CD14-positive monocyte (primary cell): ENCODE results near the gene ROBO1. TPM values are rescaled to one million over a fixed set of nuclear protein-coding genes. Genes with fewer than 3 reads are reported as not detected.

Experiments
- DNase-seq, 3 donors: peaks; one replicate each; pipeline ENCODE4 v3.0.0-alpha.2; 2011 to 2022
- H2AFZ ChIP-seq: 2 replicates; pipeline ENCODE4 v1.6.0; 2012; ENCODE audit warnings: mild to moderate bottlenecking, low read depth, low read length, inconsistent platforms; ENCODE audit not compliant: insufficient read depth, poor library complexity, severe bottlenecking
- H3K27ac ChIP-seq, 2 donors: 1 replicate in 1 of 2; 2 replicates in 1 of 2; pipeline ENCODE4 v1.5.1; 2012 to 2013; ENCODE audit warnings: low read length in 2 of 2, control low read depth in 1 of 2, inconsistent platforms in 1 of 2, low read depth in 1 of 2, mild to moderate bottlenecking in 1 of 2
- H3K27me3 ChIP-seq, 2 donors: one replicate each; pipeline versions ENCODE4 v1.6.0 to v1.6.1; 2011 to 2013; ENCODE audit warnings: low read length in 2 of 2; ENCODE audit not compliant: control insufficient read depth in 2 of 2, insufficient read depth in 2 of 2
- H3K36me3 ChIP-seq, 2 donors: replicated peaks in 1 of 2; 1 replicate in 1 of 2; 2 replicates in 1 of 2; pipeline versions ENCODE4 v1.5.1 to v1.6.1; 2012 to 2013; ENCODE audit warnings: low read length in 2 of 2, control low read depth in 1 of 2, inconsistent platforms in 1 of 2, mild to moderate bottlenecking in 1 of 2; ENCODE audit not compliant: insufficient read depth in 2 of 2, control insufficient read depth in 1 of 2
- H3K4me1 ChIP-seq, 2 donors: 1 replicate in 1 of 2; 2 replicates in 1 of 2; pipeline versions ENCODE4 v1.5.1 to v1.6.1; 2012 to 2013; ENCODE audit warnings: low read length in 2 of 2, control low read depth in 1 of 2, inconsistent platforms in 1 of 2, mild to moderate bottlenecking in 1 of 2, moderate library complexity in 1 of 2; ENCODE audit not compliant: insufficient read depth in 2 of 2, control insufficient read depth in 1 of 2
- H3K4me2 ChIP-seq: replicated peaks from 2 replicates; pipeline ENCODE3; 2012; ENCODE audit warnings: low read length, moderate library complexity, mild to moderate bottlenecking; ENCODE audit not compliant: poor library complexity, severe bottlenecking; ENCODE audit errors: extremely low read depth
- H3K4me3 ChIP-seq, 3 experiments: fragments of 200-600 bp in 1 of 3; sonication (generic) in 1 of 3; replicated peaks in 1 of 3; 1 replicate in 2 of 3; 2 replicates in 1 of 3; pipeline ENCODE4 v1.5.1; 2011 to 2013; ENCODE audit warnings: low read length in 3 of 3, mild to moderate bottlenecking in 3 of 3, control low read depth in 2 of 3, low read depth in 2 of 3, inconsistent platforms in 1 of 3, moderate library complexity in 1 of 3
- H3K79me2 ChIP-seq: 2 replicates; pipeline ENCODE4 v1.6.0; 2012; ENCODE audit warnings: mild to moderate bottlenecking, control low read depth, inconsistent platforms, low read length, moderate library complexity; ENCODE audit not compliant: insufficient read depth
- H3K9ac ChIP-seq: 2 replicates; pipeline ENCODE4 v1.6.0; 2017; ENCODE audit warnings: low read length, mild to moderate bottlenecking; ENCODE audit not compliant: insufficient read depth, poor library complexity, severe bottlenecking
- H3K9me3 ChIP-seq, 2 donors: replicated peaks in 1 of 2; 1 replicate in 1 of 2; 2 replicates in 1 of 2; pipeline versions ENCODE4 v1.5.1 to v1.6.1; 2012 to 2013; ENCODE audit warnings: low read length in 2 of 2, control low read depth in 1 of 2; ENCODE audit not compliant: control insufficient read depth in 1 of 2, insufficient read depth in 1 of 2
- H4K20me1 ChIP-seq: 2 replicates; pipeline ENCODE4 v1.6.0; 2012; ENCODE audit warnings: mild to moderate bottlenecking, low read length, control low read depth, moderate library complexity; ENCODE audit not compliant: insufficient read depth
- H3K27ac Mint-ChIP-seq, 7 donors: one replicate each; pipeline ENCODE4 v1.8.0; 2020; ENCODE audit warnings: mild to moderate bottlenecking in 7 of 7, mixed read lengths in 7 of 7, moderate library complexity in 6 of 7, inconsistent platforms in 2 of 7
- H3K27me3 Mint-ChIP-seq, 3 donors: one replicate each; pipeline ENCODE4 v1.8.0; 2021 to 2022; ENCODE audit warnings: low read depth in 3 of 3, mild to moderate bottlenecking in 3 of 3, mixed read lengths in 3 of 3, moderate library complexity in 3 of 3, inconsistent platforms in 1 of 3
- H3K36me3 Mint-ChIP-seq, 2 donors: one replicate each; pipeline ENCODE4 v1.8.0; 2020; ENCODE audit warnings: mixed read lengths in 2 of 2, inconsistent platforms in 1 of 2, mild to moderate bottlenecking in 1 of 2
- H3K4me1 Mint-ChIP-seq: one replicate; pipeline ENCODE4 v1.8.0; 2020; ENCODE audit warnings: mild to moderate bottlenecking, mixed read lengths
- H3K4me3 Mint-ChIP-seq, 2 donors: one replicate each; pipeline ENCODE4 v1.8.0; 2020; ENCODE audit warnings: mild to moderate bottlenecking in 2 of 2, mixed read lengths in 2 of 2, moderate library complexity in 1 of 2
- H3K9me3 Mint-ChIP-seq, 7 donors: one replicate each; pipeline ENCODE4 v1.8.0; 2020 to 2022; ENCODE audit warnings: mixed read lengths in 7 of 7, mild to moderate bottlenecking in 6 of 7, moderate library complexity in 6 of 7, inconsistent platforms in 2 of 7
- whole genome bisulfite sequencing: methylation state at CpG from one replicate; pipeline ENCODE4 v1.1.5; 2013; ENCODE audit warnings: missing lambda C conversion rate; ENCODE audit not compliant: insufficient coverage; 5-methylcytosine and 5-hydroxymethylcytosine counted together
- intact Hi-C, 2 donors: fragments of 100-400 bp; cut with micrococcal nuclease; formaldehyde crosslinking; loops; one replicate each; pipeline versions ENCODE4 v1.15.0 to v1.15.1; 2023
- polyA plus RNA-seq, 3 donors: library from polyadenylated mRNA; depleted of rRNA in 1 of 3; unstranded in 2 of 3; stranded (reverse) in 1 of 3; fragments of 300-500 nt in 2 of 3; fragments of >200 nt in 1 of 3; fragmentation: Illumina TruSeq in 2 of 3; gene quantifications; 1 replicate in 2 of 3; 2 replicates in 1 of 3; pipeline ENCODE4 v1.2.3, GENCODE V29; 2012 to 2021
- TF ChIP-seq, protein P1 (sequence below): fragments of 200-600 bp; IDR thresholded peaks from one replicate; pipeline ENCODE4 v1.8.0; 2022; ENCODE audit warnings: antibody characterized with exemption, mild to moderate bottlenecking

Gene ROBO1
- polyA plus RNA-seq, 3 donors, result 0.09 to 0.10 TPM; not detected in 1

DNA sequence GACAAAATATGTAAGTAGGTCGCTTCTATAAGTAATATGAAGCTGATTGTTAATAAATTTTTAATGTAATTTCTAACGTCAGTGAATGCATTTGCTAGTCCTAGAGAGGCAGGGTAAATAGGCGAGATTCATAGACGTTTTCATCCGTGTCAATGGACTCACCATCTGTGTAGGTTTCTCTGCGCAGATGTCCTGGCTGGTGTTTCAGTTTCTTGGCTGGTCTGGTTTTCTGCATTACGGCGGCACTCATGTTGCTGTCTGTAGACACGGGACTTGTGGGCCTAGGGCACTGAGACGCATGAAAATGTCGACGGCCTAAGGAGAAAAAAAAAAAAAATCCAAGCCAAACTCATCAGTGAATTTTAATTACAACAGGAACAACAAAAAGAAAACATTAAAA lies 1153.3 kb downstream of the ROBO1 start:
- H3K27ac Mint-ChIP-seq, result no peak overlapping the region
- no peaks in the 10 kb centered on the region for H4K20me1 ChIP-seq
- no peaks in the 10 kb centered on the region for H3K4me1 Mint-ChIP-seq
- TF ChIP-seq, protein P1, sequence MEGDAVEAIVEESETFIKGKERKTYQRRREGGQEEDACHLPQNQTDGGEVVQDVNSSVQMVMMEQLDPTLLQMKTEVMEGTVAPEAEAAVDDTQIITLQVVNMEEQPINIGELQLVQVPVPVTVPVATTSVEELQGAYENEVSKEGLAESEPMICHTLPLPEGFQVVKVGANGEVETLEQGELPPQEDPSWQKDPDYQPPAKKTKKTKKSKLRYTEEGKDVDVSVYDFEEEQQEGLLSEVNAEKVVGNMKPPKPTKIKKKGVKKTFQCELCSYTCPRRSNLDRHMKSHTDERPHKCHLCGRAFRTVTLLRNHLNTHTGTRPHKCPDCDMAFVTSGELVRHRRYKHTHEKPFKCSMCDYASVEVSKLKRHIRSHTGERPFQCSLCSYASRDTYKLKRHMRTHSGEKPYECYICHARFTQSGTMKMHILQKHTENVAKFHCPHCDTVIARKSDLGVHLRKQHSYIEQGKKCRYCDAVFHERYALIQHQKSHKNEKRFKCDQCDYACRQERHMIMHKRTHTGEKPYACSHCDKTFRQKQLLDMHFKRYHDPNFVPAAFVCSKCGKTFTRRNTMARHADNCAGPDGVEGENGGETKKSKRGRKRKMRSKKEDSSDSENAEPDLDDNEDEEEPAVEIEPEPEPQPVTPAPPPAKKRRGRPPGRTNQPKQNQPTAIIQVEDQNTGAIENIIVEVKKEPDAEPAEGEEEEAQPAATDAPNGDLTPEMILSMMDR, result no peak
- no peaks in the 10 kb centered on the region for H3K27me3 ChIP-seq
- no peak overlapping the region for H3K4me3 Mint-ChIP-seq
- intact Hi-C loops, result no loop called here
- no peaks in the 10 kb centered on the region for H3K4me1 ChIP-seq
- 92% methylated on average over 6 of the region's 12 CpGs for WGBS
- peaks cover 0 to 2% (median 0%) of the 10 kb centered on the region in 3 donors for H3K27me3 Mint-ChIP-seq
- no peaks in the 10 kb centered on the region for H3K36me3 Mint-ChIP-seq
- H3K9me3 ChIP-seq, result peaks cover 0 to 4% of the 10 kb centered on the region in 2 donors
- no peak overlapping the region for H3K27ac ChIP-seq
- no peak overlapping the region for H3K9ac ChIP-seq
- H3K4me2 ChIP-seq, result no peak overlapping the region
- H3K79me2 ChIP-seq, result no peaks in the 10 kb centered on the region
- no peaks in the 10 kb centered on the region for H3K36me3 ChIP-seq
- no peak overlapping the region for H2AFZ ChIP-seq
- no peak overlapping the region for H3K4me3 ChIP-seq
- no peak for DNase-seq
- peaks cover 0 to 6% (median 2%) of the 10 kb centered on the region in 7 donors for H3K9me3 Mint-ChIP-seq

DNA sequence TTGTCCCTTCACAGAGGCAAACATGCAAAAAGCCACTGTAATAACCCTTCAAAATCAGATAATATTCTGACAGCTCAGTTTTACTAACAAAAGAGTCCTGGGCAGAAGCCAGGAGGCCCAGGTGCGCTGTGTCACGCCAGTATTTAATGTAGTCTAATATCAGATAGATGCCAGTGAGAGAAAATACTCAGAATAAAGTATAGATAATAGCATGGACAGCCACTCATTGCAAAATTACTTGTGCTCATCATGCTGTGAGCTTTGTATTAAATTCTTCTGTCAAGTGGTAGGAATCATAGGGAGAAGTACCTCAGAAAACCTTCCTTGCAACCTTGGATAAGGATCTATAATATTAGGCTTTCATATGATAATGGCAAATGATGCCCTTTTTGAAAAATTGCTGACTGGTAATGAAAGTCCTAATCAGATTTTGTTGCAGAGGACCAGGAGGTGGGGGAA lies 1154.3 kb downstream of the ROBO1 start:
- no peak for DNase-seq
- intact Hi-C loops, result no loop called here
- Histone ChIP-seq H3K9me3 (peaks cover 0 to 4% of the 10 kb centered on the region in 2 donors), H3K27ac (no peak overlapping the region), H3K4me1 (no peaks in the 10 kb centered on the region), H3K9ac (no peak overlapping the region), H4K20me1 (no peaks in the 10 kb centered on the region), H3K4me3 (no peak overlapping the region), H3K36me3 (no peaks in the 10 kb centered on the region), H3K27me3 (no peaks in the 10 kb centered on the region), H2AFZ (no peak overlapping the region), H3K79me2 (no peaks in the 10 kb centered on the region), H3K4me2 (no peak overlapping the region)
- Mint-ChIP-seq H3K4me1 (no peaks in the 10 kb centered on the region), H3K27ac (no peak overlapping the region), H3K9me3 (peaks cover 0 to 6% (median 2%) of the 10 kb centered on the region in 7 donors), H3K4me3 (no peak overlapping the region), H3K27me3 (peaks cover 0 to 2% (median 0%) of the 10 kb centered on the region in 3 donors), H3K36me3 (no peaks in the 10 kb centered on the region)
- TF ChIP-seq, protein P1, result no peak
- WGBS, result no CpG with 5 or more reads among the region's 2 CpGs
